HepG2 (cell line): ENCODE data around the gene PSMB3. TPM values are rescaled to one million over a fixed set of nuclear protein-coding genes. Genes with fewer than 3 reads are reported as not detected.

Experiments
- CREB3 ChIP-seq: sonication (generic); formaldehyde crosslinking; IDR thresholded peaks from 2 replicates; pipeline ENCODE4 v1.5.0; 2020; ENCODE audit warnings: missing genetic modification reagents
- DPF2 ChIP-seq: sonication (generic); formaldehyde crosslinking; IDR thresholded peaks from 2 replicates; pipeline ENCODE4 v1.4.0; 2020; ENCODE audit warnings: mild to moderate bottlenecking, low read depth, missing genetic modification reagents, borderline replicate concordance
- FOXA3 ChIP-seq: IDR thresholded peaks from 2 replicates; pipeline ENCODE4 v1.6.1; 2016; ENCODE audit warnings: missing genetic modification reagents, missing compliant biosample characterization
- FOXM1 ChIP-seq: sonication (generic); formaldehyde crosslinking; IDR thresholded peaks from 2 replicates; pipeline ENCODE4 v1.5.0; 2020; ENCODE audit warnings: missing genetic modification reagents
- GATAD2A ChIP-seq: IDR thresholded peaks from 2 replicates; pipeline ENCODE4 v1.6.1; 2016
- KIAA2018 ChIP-seq: sonication (generic); formaldehyde crosslinking; IDR thresholded peaks from 2 replicates; pipeline ENCODE4 v1.5.0; 2020; ENCODE audit warnings: mild to moderate bottlenecking, missing genetic modification reagents, borderline replicate concordance
- NFATC3 ChIP-seq: sonication (generic); formaldehyde crosslinking; IDR thresholded peaks from 2 replicates; pipeline ENCODE4 v1.5.1; 2020; ENCODE audit warnings: mild to moderate bottlenecking, missing genetic modification reagents
- NR1H2 ChIP-seq: sonication (generic); formaldehyde crosslinking; IDR thresholded peaks from 2 replicates; pipeline ENCODE4 v1.8.1; 2022; ENCODE audit warnings: low read depth, missing genetic modification reagents, borderline replicate concordance
- RARG ChIP-seq: sonication (generic); formaldehyde crosslinking; IDR thresholded peaks from 2 replicates; pipeline ENCODE4 v1.4.0; 2020; ENCODE audit warnings: low read depth, mild to moderate bottlenecking, missing genetic modification reagents
- REL ChIP-seq: sonication (generic); formaldehyde crosslinking; conservative IDR thresholded peaks from 2 replicates; pipeline ENCODE4 v1.8.0; 2022; ENCODE audit warnings: mild to moderate bottlenecking, missing genetic modification reagents, moderate library complexity
- TBL1XR1 ChIP-seq: fragments of 150-350 bp; IDR thresholded peaks from 2 replicates; pipeline ENCODE4 v1.6.1; 2014; ENCODE audit warnings: borderline replicate concordance, low read length; ENCODE audit not compliant: partially characterized antibody
- THRA ChIP-seq: sonication (generic); formaldehyde crosslinking; IDR thresholded peaks from 2 replicates; pipeline ENCODE4 v1.4.0; 2020; ENCODE audit warnings: missing genetic modification reagents, borderline replicate concordance
- XRCC5 ChIP-seq: fragments of 200-400 bp; formaldehyde crosslinking; optimal IDR thresholded peaks from 2 replicates; pipeline ENCODE3; 2017; ENCODE audit warnings: mild to moderate bottlenecking, low read length
- ZFP82 ChIP-seq: sonication (generic); formaldehyde crosslinking; IDR thresholded peaks from 2 replicates; pipeline ENCODE4 v1.5.1; 2020; ENCODE audit warnings: mild to moderate bottlenecking, missing genetic modification reagents, borderline replicate concordance
- ZMYM4 ChIP-seq: sonication (generic); formaldehyde crosslinking; IDR thresholded peaks from 2 replicates; pipeline ENCODE4 v1.8.1; 2023; ENCODE audit warnings: mild to moderate bottlenecking, missing genetic modification reagents
- ZNF17 ChIP-seq: sonication (generic); formaldehyde crosslinking; IDR thresholded peaks from 2 replicates; pipeline ENCODE4 v1.5.0; 2020; ENCODE audit warnings: mild to moderate bottlenecking, missing genetic modification reagents
- ZNF331 ChIP-seq: sonication (generic); formaldehyde crosslinking; IDR thresholded peaks from 2 replicates; pipeline ENCODE4 v1.4.0; 2020; ENCODE audit warnings: missing genetic modification reagents
- ZNF615 ChIP-seq: sonication (generic); formaldehyde crosslinking; IDR thresholded peaks from 2 replicates; pipeline ENCODE4 v1.5.0; 2020; ENCODE audit warnings: mild to moderate bottlenecking, missing genetic modification reagents, borderline replicate concordance
- ZNF746 ChIP-seq: sonication (generic); formaldehyde crosslinking; IDR thresholded peaks from 2 replicates; pipeline ENCODE4 v1.8.0; 2022; ENCODE audit warnings: mild to moderate bottlenecking, missing genetic modification reagents
- ZNF747 ChIP-seq: sonication (generic); formaldehyde crosslinking; IDR thresholded peaks from 2 replicates; pipeline ENCODE4 v1.8.1; 2023; ENCODE audit warnings: missing genetic modification reagents, mild to moderate bottlenecking, borderline replicate concordance
- polyA plus RNA-seq, 8 experiments: library from polyadenylated mRNA; depleted of rRNA in 3 of 8; stranded (reverse) in 7 of 8; unstranded in 1 of 8; fragments of >200 nt; fragmentation: Illumina TruSeq in 4 of 8; extraction: Trizol in 4 of 8; gene quantifications; 2 replicates each; pipeline versions ENCODE4 v1.2.1 to v1.2.3, GENCODE V29; 2011 to 2016; ENCODE audit warnings: low read depth in 4 of 8, missing spikeins in 1 of 8, mixed read lengths in 1 of 8; ENCODE audit not compliant: insufficient read depth in 1 of 8
- total RNA-seq, 5 experiments: library from RNA; depleted of rRNA; stranded (reverse); fragments of >200 nt; fragmentation: Illumina TruSeq; extraction: Trizol; gene quantifications; 2 replicates each; pipeline ENCODE4 v1.2.3, GENCODE V29; 2016; ENCODE audit warnings: low read depth in 1 of 5

PSMB3 gene
- total and polyA plus RNA-seq, 2 of the 13 experiments (the other 11 are each of a cell fraction or from before 2014, with no cell fraction given) = 366 to 517 TPM

GRCh38 chr17:38705803-38706504 lies 46.6 kb upstream of the PSMB3 start (continued):
- TF ChIP-seq DPF2 (CRISPR knock-in tag) (0 out of 2 replicates have a peak, but pooled peaks have one; percentile 29), FOXM1 (CRISPR knock-in tag) (0 out of 2 replicates have a peak, but pooled peaks have one; percentile 18), TBL1XR1 (no peak), XRCC5 (peak; percentile 28), THRA (CRISPR knock-in tag) (no peak; the same call in 1 of the 2 replicates), REL (CRISPR knock-in tag) (no peak), FOXA3 (CRISPR knock-in tag) (no peak; the same call in 1 of the 2 replicates), ZMYM4 (CRISPR knock-in tag) (peak; percentile 55; the same call in 1 of the 2 replicates), ZNF331 (CRISPR knock-in tag) (0 out of 2 replicates have a peak, but pooled peaks have one; percentile 8), RARG (no peak), ZNF746 (CRISPR knock-in tag) (no peak), GATAD2A (peak; percentile 63; the same call in 1 of the 2 replicates), NFATC3 (CRISPR knock-in tag) (peak; percentile 93), ZNF615 (CRISPR knock-in tag) (no peak), ZNF17 (CRISPR knock-in tag) (no peak), NR1H2 (CRISPR knock-in tag) (no peak), ZNF747 (CRISPR knock-in tag) (peak; percentile 73; the same call in 1 of the 2 replicates), KIAA2018 (CRISPR knock-in tag) (no peak), CREB3 (CRISPR knock-in tag) (0 out of 2 replicates have a peak, but pooled peaks have one; percentile 9), ZFP82 (CRISPR knock-in tag) (no peak)
